ENCODE results near the gene SLC35C1. TPM values are rescaled to one million over a fixed set of nuclear protein-coding genes. Genes with fewer than 3 reads are reported as not detected.

The SLC35C1 gene
- total and polyA plus RNA-seq, 9 of the 15 experiments (the other 6 are each of a cell fraction or from before 2014, with no cell fraction given) = 0.65 to 13.1 (median 2.4) TPM

DNA sequence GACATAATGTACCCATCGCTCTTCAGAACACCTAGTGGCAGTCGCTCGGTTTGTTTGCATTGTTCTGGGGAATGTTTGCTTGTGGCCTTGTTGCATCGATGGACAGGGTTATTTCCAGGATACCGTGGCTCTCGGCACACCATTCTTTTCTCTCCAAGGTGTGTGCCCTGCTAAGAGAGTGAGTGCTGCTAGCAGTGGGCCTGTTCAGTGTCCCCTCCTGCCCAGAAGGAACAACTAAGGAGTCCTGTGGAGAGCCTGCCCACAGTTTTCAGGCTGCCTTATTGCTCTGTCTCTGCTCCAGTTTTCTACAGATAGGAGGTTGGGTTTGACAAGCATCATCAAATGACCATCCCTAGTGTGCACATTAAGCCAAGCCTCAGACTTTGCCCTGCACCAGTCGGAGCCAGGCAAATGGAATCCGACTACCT, 43.7 kb downstream of the SLC35C1 start:
- BruUV-seq (replicated peaks) = TSS peak; percentile 53
- POLR2A ChIA-PET = no interaction called here

More for the DNA sequence above, 43.7 kb downstream of the SLC35C1 start:
- Histone ChIP-seq H3K79me2 (ENCODE audit: control insufficient read depth, insufficient read depth, low read length) (peaks cover 61% of the 10 kb centered on the region), H3K27ac (ENCODE audit: extremely low read depth, low read depth, low read length) (no peak overlapping the region), H3K4me1 (replicated peaks in 1 of 2; ENCODE audit: control insufficient read depth in 2 of 2, insufficient read depth in 2 of 2, low read length in 2 of 2) (peaks cover 14 to 18% of the 10 kb centered on the region in 2 experiments), H3K9me3 (replicated peaks; ENCODE audit: control insufficient read depth, insufficient read depth, low read depth, low read length) (no peaks in the 10 kb centered on the region), H3K27me3 (ENCODE audit: control insufficient read depth in 2 of 2, insufficient read depth in 2 of 2, low read length in 2 of 2) (no peaks in the 10 kb centered on the region), H3K4me2 (ENCODE audit: insufficient read depth, low read length) (peak overlapping the region; percentile 99), H3K36me3 (ENCODE audit: control insufficient read depth, insufficient read depth, low read length) (peaks cover 18% of the 10 kb centered on the region; the same call in 2 of the 3 replicates), H3K4me3 (peak overlapping the region; percentile 100), H3K9me1 (ENCODE audit: control insufficient read depth, insufficient read depth, low read length) (no peaks in the 10 kb centered on the region), H3K9ac (ENCODE audit: insufficient read depth in 1 of 2, low read depth in 2 of 2, low read length in 2 of 2) (peak overlapping the region; percentile 62 to 88; a peak in 3 of 4 replicates), H2AFZ (ENCODE audit: low read depth, low read length) (peak overlapping the region; percentile 14; the same call in 1 of the 2 replicates), H4K20me1 (replicated peaks; ENCODE audit: control insufficient read depth, insufficient read depth, low read length) (peaks cover 29% of the 10 kb centered on the region)
- DNase-seq (ENCODE audit: extremely low read depth in 1 of 4, low spot score in 3 of 4) (no peak), ATAC-seq (no peak), FAIRE-seq (no peak)
- intact Hi-C loops (cut with micrococcal nuclease) (loop anchor here (5.0 kb wide), 1 partner anchor 41 kb away; the partner anchor contains the start of gene SLC35C1), in situ Hi-C loops (cut with MboI) (no loop called here)
- TF ChIP-seq BCL6 (CRISPR knock-in tag; IDR thresholded peaks at IDR 0.05) (no peak), SMARCC2 (IDR thresholded peaks at IDR 0.05; ENCODE audit: low read depth) (no peak), KAT7 (CRISPR knock-in tag; IDR thresholded peaks at IDR 0.05; ENCODE audit: borderline replicate concordance) (no peak), ZNF561 (CRISPR knock-in tag; conservative IDR thresholded peaks at IDR 0.05) (no peak), FOXA1 (IDR thresholded peaks at IDR 0.05; ENCODE audit: borderline replicate concordance) (no peak), CEBPG (CRISPR knock-in tag; IDR thresholded peaks at IDR 0.05) (no peak), CEBPG (tag; conservative IDR thresholded peaks at IDR 0.05 in 1 of 2, IDR thresholded peaks at IDR 0.05 in 1 of 2) (no peak), ZNF699 (CRISPR knock-in tag; IDR thresholded peaks at IDR 0.05; ENCODE audit: insufficient replicate concordance) (no peak), HMG20A (CRISPR knock-in tag; conservative IDR thresholded peaks at IDR 0.05) (no peak), EP400 (IDR thresholded peaks at IDR 0.05) (no peak), PHF8 (IDR thresholded peaks at IDR 0.05; ENCODE audit: borderline replicate concordance, low read length) (no peak)
- TF ChIP-seq, protein P1, sequence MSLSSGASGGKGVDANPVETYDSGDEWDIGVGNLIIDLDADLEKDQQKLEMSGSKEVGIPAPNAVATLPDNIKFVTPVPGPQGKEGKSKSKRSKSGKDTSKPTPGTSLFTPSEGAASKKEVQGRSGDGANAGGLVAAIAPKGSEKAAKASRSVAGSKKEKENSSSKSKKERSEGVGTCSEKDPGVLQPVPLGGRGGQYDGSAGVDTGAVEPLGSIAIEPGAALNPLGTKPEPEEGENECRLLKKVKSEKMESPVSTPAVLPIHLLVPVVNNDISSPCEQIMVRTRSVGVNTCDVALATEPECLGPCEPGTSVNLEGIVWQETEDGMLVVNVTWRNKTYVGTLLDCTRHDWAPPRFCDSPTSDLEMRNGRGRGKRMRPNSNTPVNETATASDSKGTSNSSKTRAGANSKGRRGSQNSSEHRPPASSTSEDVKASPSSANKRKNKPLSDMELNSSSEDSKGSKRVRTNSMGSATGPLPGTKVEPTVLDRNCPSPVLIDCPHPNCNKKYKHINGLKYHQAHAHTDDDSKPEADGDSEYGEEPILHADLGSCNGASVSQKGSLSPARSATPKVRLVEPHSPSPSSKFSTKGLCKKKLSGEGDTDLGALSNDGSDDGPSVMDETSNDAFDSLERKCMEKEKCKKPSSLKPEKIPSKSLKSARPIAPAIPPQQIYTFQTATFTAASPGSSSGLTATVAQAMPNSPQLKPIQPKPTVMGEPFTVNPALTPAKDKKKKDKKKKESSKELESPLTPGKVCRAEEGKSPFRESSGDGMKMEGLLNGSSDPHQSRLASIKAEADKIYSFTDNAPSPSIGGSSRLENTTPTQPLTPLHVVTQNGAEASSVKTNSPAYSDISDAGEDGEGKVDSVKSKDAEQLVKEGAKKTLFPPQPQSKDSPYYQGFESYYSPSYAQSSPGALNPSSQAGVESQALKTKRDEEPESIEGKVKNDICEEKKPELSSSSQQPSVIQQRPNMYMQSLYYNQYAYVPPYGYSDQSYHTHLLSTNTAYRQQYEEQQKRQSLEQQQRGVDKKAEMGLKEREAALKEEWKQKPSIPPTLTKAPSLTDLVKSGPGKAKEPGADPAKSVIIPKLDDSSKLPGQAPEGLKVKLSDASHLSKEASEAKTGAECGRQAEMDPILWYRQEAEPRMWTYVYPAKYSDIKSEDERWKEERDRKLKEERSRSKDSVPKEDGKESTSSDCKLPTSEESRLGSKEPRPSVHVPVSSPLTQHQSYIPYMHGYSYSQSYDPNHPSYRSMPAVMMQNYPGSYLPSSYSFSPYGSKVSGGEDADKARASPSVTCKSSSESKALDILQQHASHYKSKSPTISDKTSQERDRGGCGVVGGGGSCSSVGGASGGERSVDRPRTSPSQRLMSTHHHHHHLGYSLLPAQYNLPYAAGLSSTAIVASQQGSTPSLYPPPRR (CRISPR knock-in tag; IDR thresholded peaks at IDR 0.05; ENCODE audit: borderline replicate concordance) = no peak
- TF ChIP-seq, protein P2, sequence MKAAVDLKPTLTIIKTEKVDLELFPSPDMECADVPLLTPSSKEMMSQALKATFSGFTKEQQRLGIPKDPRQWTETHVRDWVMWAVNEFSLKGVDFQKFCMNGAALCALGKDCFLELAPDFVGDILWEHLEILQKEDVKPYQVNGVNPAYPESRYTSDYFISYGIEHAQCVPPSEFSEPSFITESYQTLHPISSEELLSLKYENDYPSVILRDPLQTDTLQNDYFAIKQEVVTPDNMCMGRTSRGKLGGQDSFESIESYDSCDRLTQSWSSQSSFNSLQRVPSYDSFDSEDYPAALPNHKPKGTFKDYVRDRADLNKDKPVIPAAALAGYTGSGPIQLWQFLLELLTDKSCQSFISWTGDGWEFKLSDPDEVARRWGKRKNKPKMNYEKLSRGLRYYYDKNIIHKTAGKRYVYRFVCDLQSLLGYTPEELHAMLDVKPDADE (conservative IDR thresholded peaks at IDR 0.05; ENCODE audit: control insufficient read depth, low read depth, low read length) = no peak
- CTCF ChIA-PET (ENCODE audit: low intra/inter-chr PET ratio) = no interaction called here
- 32% methylated on average over 8 of the region's 8 CpGs for WGBS (ENCODE audit: insufficient coverage, low coverage, missing lambda C conversion rate)

Data from K562 (cell line).